HG03432 (cell line): Measurements from ENCODE around the gene MOSPD2.

Source experiments
- ATAC-seq: cut with Tn5 transposase; IDR thresholded peaks from one replicate; pipeline ENCODE4 v1.9.1; 2021; ENCODE audit warnings: mild to moderate bottlenecking, moderate library complexity; ENCODE audit not compliant: unreplicated experiment

MOSPD2 gene

DNA sequence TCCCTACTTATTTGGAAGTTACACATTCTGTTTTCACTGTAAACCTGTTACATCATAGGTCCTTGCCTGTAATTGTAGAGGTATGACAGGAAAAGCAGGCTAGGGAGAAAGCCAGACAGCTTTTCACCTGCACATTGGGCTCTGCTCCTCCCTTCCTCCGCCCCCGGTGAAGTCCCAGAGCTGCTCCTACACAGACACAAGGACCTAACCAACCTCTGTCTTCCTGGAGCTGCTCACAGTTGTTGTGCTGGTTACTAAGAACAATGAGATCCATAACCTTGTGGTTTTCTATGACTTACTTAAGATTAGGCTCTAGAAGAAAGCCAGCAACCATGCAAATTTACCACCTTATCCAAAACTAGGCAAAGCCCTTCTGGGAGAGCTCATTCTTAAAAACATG is 40.0 kb downstream of the MOSPD2 start:
- ATAC-seq: no peak

DNA sequence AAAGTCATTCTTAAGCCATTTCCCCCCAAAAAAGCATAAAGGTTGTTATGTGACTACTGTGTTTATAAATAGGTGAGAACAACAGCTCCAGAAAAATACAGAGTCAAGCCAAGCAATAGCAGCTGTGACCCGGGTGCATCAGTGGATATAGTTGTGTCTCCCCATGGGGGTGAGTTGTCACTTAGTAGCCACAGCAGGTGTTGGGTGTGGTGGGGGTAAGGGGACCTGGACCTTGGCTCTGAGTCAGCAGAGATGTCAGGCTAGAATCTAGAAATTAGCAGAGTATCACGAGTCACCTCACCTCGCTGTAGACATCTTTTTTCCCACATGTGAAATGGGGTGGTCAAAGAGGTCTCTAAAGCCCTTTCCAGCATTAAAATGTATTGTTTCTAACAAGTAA is 42.4 kb downstream of the MOSPD2 start:
- ATAC-seq: no peak

DNA sequence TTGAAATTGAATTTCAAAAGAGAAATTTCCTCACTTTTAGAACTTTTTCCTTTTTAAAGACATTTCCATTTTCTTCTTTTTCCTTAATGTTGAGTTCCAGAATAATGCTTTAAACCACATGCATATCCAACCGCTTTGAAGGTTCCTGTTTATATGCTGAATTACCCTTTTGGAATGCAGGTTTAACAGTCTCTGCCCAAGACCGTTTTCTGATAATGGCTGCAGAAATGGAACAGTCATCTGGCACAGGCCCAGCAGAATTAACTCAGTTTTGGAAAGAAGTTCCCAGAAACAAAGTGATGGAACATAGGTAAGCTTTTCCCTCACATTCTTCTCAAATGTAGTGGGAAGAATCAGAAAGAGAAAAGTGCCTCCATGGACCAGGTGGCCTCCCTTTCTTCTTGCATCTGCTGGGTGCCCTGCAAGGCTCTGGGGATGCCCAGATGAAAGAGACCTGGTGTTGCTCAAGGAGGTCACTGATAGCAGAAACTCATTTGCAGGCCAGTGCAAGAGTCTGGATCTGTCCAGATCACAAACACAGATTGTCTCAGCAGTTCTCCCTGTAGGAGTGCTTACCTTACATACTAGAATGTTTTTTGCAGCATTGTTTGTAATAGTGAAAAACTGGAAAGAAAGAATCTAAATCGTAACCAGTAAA is 42.9 kb downstream of the MOSPD2 start:
- ATAC-seq: no peak

GRCh38 chrX:14919407-14919806 is 46.2 kb downstream of the MOSPD2 start:
- ATAC-seq: no peak

DNA sequence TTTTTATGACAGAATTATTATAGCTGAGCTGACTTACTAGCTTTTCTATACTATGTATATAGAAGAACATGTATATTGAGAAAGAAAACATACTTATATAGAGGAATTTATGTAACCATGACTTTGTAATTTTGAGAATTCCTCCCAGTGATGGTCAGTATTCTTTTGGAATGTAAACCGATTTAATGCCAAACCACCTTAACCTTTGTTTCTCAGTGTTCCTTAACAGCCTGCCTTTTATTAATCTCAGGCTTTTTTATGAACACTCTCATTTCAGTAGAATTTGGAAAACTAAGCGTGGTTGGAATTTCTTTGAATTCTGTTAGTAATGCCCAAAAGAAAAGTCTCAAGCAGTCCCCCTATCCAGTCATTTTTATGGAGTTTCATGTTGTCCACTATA is 47.0 kb downstream of the MOSPD2 start:
- ATAC-seq: no peak

- ATAC-seq: no peak
These were observed 49.2 kb downstream of the MOSPD2 start for GRCh38 chrX:14922437-14922836.

GRCh38 chrX:14923761-14924160 is 50.5 kb downstream of the MOSPD2 start:
- no peak for ATAC-seq

- no peak for ATAC-seq
These were observed 53.2 kb downstream of the MOSPD2 start for GRCh38 chrX:14926471-14926870.

GRCh38 chrX:14927401-14927800 is 54.2 kb downstream of the MOSPD2 start:
- no peak for ATAC-seq

DNA sequence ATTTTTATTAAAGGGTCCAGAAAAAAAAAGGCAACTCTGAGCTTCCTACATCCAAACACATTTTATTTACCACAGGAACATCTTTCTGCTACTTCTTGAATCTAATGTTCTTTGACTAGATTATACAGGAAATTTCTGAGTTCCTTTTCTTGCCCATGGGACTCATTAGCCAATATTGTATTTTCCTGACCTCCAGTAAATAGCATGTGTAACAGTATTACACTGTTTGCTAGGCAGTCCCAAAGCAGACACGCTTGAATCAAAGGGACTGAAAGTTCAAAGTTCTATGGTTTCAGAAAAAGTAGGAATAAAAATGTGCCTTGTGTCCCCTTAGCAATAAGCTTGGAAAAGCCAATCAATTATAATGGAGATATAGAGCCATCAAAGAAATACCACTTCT is 57.4 kb downstream of the MOSPD2 start:
- no peak for ATAC-seq

- ATAC-seq: no peak
These were observed 58.9 kb downstream of the MOSPD2 start for GRCh38 chrX:14932136-14932535.

DNA sequence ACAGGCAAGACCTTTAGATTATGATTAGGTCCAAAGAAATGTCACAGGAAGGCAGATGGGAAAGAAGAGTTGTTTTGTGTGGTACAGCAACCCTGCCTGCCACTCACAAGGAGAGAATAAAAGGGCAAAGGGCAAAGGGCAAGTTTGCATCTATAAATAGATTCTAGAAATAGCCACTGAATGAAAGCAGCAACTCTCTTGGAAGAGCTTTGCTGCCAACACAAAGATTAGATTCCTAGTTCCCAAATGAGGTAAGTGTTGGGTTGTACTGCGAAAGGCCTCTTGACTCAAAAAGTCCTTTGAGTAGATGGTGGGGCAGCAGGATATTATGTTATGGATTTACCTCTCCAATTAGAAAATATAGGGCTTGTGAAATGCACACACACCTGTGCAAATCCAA is 61.2 kb downstream of the MOSPD2 start:
- no peak for ATAC-seq

- ATAC-seq: peak; percentile 50
These were observed 63.3 kb downstream of the MOSPD2 start for GRCh38 chrX:14936561-14936960.

- no peak for ATAC-seq
These were observed 66.4 kb downstream of the MOSPD2 start for GRCh38 chrX:14939644-14940043.

DNA sequence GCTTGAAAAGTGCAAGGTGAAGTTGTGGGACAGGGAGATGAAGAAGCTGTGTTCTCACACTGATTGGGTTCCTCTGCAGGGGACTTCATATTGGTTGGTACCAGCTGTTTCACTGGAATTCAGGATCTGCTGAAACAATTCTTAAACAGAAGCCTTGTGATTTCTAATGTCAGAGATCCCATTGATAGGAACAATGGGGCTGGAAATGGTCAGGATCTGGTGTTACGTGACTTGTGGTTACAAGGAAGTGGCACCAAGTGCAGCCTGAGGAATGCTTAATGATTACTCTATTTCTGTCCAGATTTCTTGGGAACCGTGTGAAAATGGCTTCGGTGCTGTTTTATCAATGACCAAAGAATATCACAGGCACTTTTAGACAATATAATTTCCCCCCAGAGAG is 68.1 kb downstream of the MOSPD2 start:
- no peak for ATAC-seq

- ATAC-seq: no peak
These were observed 69.1 kb downstream of the MOSPD2 start for GRCh38 chrX:14942341-14942740.

GRCh38 chrX:14943962-14944361 is 70.7 kb downstream of the MOSPD2 start:
- no peak for ATAC-seq

DNA sequence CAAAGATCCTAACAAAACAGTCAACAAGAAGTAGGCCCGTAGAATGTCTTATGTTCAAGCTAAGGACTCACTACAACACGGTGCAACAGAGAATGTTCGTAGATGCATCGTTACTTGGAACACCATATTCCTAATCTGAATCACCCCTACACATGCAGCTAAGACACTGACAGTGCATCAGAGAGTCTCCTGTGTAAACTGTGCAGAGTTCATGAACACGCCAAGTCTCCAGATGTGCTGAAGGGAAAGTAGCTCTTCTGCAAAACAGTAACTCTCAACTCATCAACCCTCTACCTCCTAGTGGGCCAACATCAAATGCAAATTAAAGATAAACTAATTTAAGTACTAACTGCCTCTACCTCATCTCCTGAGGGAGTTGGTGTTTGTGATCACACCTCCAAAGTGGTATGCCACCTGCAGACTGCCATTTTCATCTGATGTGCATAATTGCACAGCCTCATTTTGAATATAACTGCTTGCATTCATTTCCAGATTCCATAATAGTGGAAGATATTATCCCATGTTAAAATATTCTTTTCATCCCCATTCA is 73.5 kb downstream of the MOSPD2 start:
- no peak for ATAC-seq

GRCh38 chrX:14948691-14949090 is 75.5 kb downstream of the MOSPD2 start:
- no peak for ATAC-seq

- no peak for ATAC-seq
These were observed 83.8 kb downstream of the MOSPD2 start for GRCh38 chrX:14956813-14957582.

GRCh38 chrX:14963447-14964236 is 90.4 kb downstream of the MOSPD2 start:
- no peak for ATAC-seq

DNA sequence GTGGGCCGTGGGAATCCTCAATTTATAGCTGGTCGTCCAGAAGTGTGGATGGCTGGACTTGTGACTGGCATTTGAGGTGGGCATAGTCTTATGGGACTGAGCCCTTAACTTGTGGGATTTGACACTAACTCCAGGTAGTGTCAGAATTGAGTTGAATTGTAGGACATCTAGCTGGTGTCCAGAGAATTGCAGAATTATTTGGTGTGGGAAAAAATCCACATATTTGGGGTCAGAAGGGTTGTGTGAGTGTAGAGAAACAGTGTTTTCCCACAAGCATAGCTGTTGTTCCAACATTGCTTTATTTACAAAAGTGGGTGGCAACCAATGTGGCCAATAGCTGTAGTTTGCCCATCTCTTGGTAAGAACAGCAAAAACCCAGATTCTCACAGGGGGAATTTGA is 91.3 kb downstream of the MOSPD2 start:
- ATAC-seq: no peak
